ENCODE data around the gene FAM171A1.

The FAM171A1 gene

GRCh38 chr10:15224948-15225347 lies 146.1 kb downstream of the FAM171A1 start:
- no peak for TF ChIP-seq CTCF (IDR thresholded peaks at IDR 0.05; ENCODE audit: low read depth, low read length, missing control alignments)
- H3K4me3 ChIP-seq (ENCODE audit: low read depth, low read length), result no peak overlapping the region
- no peak for DNase-seq (ENCODE audit: low read depth)

GRCh38 chr10:15223174-15223573 lies 147.9 kb downstream of the FAM171A1 start:
- DNase-seq (ENCODE audit: low read depth), result no peak
- no peak overlapping the region for H3K4me3 ChIP-seq (ENCODE audit: low read depth, low read length)
- TF ChIP-seq CTCF (IDR thresholded peaks at IDR 0.05; ENCODE audit: low read depth, low read length, missing control alignments), result no peak

GRCh38 chr10:15222511-15222910 lies 148.6 kb downstream of the FAM171A1 start:
- TF ChIP-seq CTCF (IDR thresholded peaks at IDR 0.05; ENCODE audit: low read depth, low read length, missing control alignments), result no peak
- DNase-seq (ENCODE audit: low read depth), result no peak
- no peak overlapping the region for H3K4me3 ChIP-seq (ENCODE audit: low read depth, low read length)

- TF ChIP-seq CTCF (IDR thresholded peaks at IDR 0.05; ENCODE audit: low read depth, low read length, missing control alignments), result no peak
- no peak overlapping the region for H3K4me3 ChIP-seq (ENCODE audit: low read depth, low read length)
- DNase-seq (ENCODE audit: low read depth), result no peak
These were observed 150.6 kb downstream of the FAM171A1 start for GRCh38 chr10:15220445-15220844.

GRCh38 chr10:15216700-15217099 lies 154.4 kb downstream of the FAM171A1 start:
- no peak for DNase-seq (ENCODE audit: low read depth)
- H3K4me3 ChIP-seq (ENCODE audit: low read depth, low read length), result no peak overlapping the region
- TF ChIP-seq CTCF (IDR thresholded peaks at IDR 0.05; ENCODE audit: low read depth, low read length, missing control alignments), result no peak

- H3K4me3 ChIP-seq (ENCODE audit: low read depth, low read length), result no peak overlapping the region
- DNase-seq (ENCODE audit: low read depth), result no peak
- TF ChIP-seq CTCF (IDR thresholded peaks at IDR 0.05; ENCODE audit: low read depth, low read length, missing control alignments), result no peak
These were observed 156.9 kb downstream of the FAM171A1 start for GRCh38 chr10:15214237-15214636.

- no peak overlapping the region for H3K4me3 ChIP-seq (ENCODE audit: low read depth, low read length)
- TF ChIP-seq CTCF (IDR thresholded peaks at IDR 0.05; ENCODE audit: low read depth, low read length, missing control alignments), result no peak
- DNase-seq (ENCODE audit: low read depth), result no peak
These were observed 157.6 kb downstream of the FAM171A1 start for GRCh38 chr10:15213461-15213861.
